Measurements from ENCODE around the gene TGFBR1.

TGFBR1 gene

DNA sequence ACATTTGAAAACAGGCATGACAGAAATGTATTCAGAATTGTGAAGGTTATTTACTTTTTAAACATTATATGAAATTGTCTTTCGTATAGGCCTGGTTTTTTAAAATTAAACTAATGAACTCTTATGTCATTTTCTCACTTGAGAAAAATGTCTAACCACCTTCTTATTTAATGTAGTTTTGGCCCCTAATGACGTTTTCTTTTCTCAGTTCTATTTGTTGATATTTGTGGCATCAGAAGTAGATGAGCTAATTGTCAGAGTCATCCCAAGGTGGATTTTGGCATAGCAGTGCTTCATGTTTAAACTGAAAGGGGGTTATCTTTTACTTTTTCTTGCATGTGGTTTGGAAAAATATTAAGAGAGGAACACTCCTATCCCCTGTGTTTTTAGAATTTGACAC is 28.2 kb downstream of the TGFBR1 start:
- no peak for DNase-seq

DNA sequence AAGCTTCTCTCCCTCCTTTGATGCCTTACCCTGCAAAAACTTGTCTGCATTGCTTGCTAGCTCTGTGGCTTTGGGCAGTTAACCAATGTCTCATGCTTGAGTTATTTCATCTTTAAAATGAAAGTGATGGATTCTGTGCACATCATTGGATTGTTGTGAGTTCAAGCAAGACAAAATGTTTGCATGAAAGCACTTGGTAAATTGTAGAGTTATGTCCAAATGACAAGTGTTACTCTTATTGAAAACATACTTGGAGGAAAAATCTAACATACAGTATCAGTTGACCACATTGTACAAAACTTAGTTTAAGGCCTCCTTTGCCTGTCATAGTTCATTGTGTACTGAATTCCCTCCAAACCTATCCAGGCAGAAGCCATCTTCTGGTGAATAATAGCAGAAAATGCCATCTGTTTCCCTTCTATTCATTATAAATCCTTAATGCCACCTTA is 30.0 kb downstream of the TGFBR1 start:
- no peak for DNase-seq

DNA sequence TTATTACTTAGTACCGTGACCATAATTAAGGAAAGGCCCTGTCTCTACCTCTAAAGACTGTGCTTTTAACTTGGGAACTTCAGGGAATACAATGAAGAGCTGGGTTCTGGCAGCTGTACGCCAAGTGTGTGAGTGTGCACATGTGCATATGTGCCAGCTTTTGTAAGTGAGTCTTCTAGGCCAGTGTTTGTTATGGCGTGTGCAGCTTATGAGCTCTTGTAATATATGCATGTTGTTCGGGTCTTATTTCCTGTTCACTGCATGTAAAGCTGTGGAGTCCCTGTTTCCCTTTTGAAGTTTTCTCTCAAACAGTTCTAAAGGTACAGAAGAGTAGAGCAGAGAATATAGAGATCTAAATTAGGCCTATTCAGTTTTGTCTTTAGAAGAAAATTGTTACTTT is 30.5 kb downstream of the TGFBR1 start:
- no peak for DNase-seq

- no peak for DNase-seq
These were observed 32.3 kb downstream of the TGFBR1 start for GRCh38 chr9:99137225-99137624.

DNA sequence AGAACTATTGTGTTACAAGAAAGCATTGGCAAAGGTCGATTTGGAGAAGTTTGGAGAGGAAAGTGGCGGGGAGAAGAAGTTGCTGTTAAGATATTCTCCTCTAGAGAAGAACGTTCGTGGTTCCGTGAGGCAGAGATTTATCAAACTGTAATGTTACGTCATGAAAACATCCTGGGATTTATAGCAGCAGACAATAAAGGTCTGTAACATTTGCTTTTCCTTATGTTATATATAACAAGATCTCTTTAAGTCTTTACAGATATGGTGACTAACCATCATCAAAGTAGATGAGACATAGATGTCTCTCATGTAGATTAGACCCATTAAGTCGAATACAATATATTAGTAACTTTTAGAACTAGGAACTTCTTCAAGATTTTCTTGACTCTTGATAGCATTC is 33.0 kb downstream of the TGFBR1 start:
- DNase-seq, result no peak

DNA sequence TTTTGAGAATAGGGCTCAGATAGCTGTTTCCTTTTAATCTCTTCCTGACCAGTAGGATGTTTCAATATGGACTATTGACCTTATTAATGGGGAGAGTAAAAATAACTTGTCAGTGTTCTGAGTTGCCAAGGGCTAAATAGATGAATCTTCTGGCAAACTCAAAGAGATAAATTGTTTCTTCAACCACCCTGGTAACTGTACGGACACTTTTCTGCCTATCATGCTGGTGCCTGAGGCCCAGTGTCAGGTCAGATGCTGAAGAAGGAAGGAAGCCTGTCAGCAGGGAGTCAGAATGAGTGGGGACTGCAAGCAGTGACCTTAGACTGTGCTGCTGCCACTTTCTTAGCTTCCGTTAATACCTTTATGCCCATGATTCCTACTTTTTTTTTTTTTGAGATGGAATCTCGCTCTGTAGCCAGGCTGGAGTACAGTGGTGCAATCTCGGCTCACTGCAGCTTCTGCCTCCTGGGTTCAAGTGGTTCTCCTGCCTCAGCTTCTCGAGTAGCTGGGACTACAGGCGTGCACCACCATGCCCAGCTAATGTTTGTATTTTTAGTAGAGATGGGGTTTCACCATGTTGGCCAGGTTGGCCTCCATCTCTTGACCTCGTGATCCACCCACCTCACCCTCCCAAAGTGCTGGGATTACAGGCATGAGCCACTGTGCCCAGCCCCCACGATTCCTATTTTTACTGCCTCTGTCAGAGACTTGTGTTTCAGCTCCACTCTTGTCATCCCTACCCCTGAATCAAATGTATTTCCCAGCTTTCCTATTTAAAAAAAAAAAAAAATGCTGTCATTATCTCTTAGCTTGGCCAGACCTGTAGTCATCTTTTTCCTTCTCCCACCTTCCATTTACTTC is 33.7 kb downstream of the TGFBR1 start:
- DNase-seq, result no peak

GRCh38 chr9:99139868-99140267 is 35.0 kb downstream of the TGFBR1 start:
- DNase-seq, result no peak

DNA sequence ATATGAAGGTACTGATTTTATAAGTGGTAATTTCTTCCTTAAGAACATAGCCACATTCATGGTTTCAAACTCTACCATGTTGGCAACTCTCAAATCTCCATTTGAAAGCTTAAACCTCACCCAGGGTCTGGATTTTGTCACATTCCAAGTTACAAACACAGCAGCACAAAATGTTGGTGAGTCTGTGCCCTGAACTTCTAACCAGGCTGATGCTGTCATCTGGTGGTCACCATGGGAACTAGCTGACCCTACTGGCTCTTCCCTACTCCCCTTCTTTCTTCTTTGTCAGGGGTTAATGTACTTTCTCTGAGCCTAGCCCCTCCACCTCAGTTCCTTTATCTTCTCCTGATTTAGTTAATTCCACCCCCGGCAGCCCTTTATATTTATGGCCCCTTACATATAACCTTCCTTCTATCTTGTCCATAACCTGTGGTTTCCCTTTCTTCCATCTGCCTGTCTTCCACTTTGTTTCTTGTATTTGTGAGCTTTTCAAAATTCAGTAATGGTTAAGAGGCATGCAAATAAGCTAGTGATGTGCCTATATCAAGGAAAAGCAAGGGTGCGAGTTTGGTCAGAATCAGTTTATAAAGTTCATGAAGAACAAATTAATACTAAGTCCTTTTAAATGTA is 35.9 kb downstream of the TGFBR1 start:
- DNase-seq, result peak in 17 of 51 donors; percentile 1 to 57 (median 15)

DNA sequence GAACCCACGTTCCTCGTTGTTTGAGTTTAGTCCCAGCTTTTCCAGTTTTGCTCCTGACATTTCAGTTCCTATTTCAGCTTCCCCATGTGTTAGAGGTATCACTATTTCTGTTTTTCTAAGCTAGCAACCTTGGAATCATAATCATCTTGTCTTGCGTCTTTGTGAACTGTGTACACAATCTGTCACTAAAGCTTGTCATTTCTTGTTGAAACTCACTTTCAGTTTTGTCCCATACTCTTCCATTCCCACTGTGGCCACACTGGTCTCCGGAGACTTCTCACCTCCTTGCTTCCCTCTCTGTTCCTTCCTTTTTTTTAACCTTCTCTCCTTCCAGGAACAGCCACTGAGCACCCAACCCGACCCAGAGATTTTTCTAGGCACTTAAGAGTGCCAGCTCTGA is 36.9 kb downstream of the TGFBR1 start:
- no peak for DNase-seq

- DNase-seq, result no peak
These were observed 37.4 kb downstream of the TGFBR1 start for GRCh38 chr9:99142275-99142674.

DNA sequence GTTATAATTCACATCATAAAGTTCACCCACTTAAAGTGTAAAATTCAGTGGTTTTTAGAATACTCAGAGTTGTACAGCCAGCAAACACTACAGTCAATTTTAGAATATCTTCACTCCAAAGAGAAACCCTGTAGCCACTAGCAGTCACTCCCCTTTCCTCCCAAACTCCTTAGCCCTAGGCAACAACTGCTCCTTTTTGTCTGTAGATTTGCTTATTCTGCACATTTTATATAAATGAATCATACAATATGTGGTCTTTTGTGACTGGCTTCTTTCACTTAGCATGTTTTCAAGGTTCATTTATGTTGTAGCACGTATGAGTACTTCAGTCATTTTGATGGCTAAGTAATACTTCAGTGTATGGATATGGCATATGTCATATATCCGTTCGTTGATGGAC is 38.7 kb downstream of the TGFBR1 start:
- no peak for DNase-seq

- no peak for DNase-seq
These were observed 40.1 kb downstream of the TGFBR1 start for GRCh38 chr9:99144966-99145365.

GRCh38 chr9:99146574-99146973 is 41.7 kb downstream of the TGFBR1 start:
- DNase-seq, result no peak

- DNase-seq, result no peak
These were observed 42.3 kb downstream of the TGFBR1 start for GRCh38 chr9:99147177-99147576.

DNA sequence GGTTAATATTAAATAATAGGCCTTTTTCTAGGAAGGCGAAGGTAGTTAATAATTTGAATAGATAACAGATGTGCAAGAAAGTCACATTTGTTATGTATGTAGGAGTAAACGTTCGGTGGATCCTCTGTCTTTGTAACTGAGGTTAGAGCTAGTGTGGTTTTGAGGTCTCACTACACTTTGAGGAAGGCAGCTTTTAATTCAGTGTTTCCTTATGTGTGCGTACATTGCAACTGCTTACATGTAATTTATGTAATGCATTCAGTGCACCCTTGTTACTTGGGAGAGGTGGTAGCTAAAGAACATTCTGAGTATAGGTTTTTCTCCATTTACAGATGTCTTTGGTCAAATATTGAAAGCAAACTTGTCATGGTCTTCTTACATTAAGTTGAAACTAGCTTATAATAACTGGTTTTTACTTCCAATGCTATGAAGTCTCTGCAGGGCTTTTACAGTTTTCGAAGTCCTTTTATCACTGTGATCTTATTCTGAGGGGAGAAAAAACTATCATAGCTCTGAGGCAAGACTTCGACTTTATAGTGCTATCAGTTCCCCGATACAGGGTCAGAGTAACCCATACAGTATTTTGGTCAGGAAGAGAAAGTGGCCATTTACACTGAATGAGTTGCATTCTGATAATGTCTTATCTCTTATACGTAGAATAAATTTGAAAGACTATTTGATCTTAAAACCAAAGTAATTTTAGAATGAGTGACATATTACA is 45.7 kb downstream of the TGFBR1 start:
- no peak for DNase-seq

DNA sequence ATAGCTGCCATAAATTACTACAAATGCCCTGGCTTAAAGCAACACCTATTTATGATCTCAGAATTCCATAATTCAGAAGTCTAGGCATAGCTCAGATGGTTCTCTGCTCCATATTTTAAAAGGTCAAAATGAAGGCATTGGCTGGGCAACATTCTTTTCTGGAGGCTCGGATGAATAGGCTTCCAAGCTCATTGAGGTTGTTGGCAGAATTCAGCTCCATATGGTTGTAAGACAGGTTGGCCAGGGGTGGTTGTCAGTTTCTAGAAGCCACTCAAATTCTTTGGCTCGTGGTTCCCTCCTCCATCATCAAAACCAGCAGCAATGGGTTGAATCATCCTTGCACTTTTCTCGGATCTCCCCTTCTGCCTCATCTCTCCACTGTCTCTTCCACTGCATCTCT is 49.4 kb downstream of the TGFBR1 start:
- DNase-seq, result no peak

DNA sequence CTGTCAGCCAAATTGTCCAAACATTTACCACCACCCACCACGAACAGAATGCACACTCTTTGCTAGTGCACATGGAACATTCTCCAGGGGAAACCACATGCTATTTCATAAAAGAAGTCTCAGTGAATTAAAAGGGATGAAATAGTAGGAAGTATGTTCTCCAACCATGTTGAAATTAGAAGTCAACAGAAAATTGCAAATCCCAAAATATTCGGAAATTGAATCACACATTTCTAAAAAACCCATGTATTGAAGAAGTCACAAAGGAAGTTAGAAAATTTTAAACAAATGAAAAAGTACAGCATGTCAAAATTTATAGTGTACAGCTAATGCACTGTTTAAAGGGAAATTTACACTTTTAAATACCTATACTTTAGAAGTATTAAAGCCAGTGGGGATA is 50.8 kb downstream of the TGFBR1 start:
- no peak for DNase-seq

DNA sequence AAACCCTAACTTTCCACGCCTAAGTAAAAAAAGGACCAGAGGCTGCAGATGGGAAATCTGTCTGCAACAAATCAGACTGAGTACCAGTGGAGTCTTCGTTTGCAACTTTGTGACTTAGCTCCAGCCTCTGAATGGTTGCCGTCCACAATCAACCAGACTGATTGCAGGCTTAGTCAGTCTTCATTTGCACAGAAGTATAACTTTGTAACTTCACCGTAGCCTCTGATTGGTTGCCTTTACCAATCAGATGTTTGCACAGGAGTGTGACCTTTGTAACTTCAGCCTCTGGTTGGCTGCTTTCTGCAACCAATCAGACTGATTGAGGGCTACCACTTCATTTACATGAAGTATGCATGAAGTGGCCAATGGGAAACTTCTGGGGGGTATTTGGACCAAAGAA is 53.7 kb downstream of the TGFBR1 start:
- DNase-seq, result no peak

DNA sequence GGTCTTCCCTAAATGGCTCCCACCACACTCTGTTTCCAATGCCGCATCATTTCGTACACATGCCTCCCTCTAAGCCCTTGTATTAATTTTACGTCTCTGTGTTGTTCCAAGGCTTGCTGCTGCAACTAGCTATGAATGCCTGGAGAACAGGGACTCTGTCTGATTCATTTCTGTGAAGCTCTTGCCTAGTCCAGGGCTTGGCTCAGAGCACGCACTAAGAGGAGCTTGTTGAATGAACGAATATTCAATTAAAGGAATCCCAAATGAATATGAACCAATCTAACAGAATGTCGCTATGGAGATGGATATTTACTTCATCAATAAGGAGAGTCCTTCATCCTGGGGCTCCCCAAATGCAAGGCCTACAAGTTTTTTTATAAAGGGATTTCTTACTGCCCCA is 55.3 kb downstream of the TGFBR1 start:
- DNase-seq, result no peak

- peak in 1 of 51 donors; percentile 42 for DNase-seq
These were observed 57.9 kb downstream of the TGFBR1 start for GRCh38 chr9:99162759-99163364.

DNA sequence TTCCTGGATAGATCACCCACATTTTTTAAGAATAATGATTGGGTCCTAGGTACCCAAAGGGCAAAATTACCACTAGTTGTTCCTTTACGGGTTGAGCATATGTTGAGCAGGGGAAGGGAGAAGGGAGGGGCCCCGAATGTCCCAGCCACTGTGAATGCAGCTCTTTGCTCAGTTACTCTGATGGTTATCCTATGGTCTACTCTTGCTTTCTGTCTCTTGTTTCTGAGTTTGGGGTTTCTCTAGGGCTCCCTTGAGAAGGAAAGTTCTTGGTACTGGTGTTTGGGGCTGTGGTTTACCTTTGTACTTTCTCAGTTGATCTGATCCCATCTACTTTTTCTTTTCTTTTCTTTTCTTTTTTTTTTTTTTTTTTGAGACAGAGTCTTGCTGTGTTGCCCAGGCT is 61.2 kb downstream of the TGFBR1 start:
- DNase-seq, result no peak

GRCh38 chr9:99167119-99167518 is 62.2 kb downstream of the TGFBR1 start:
- DNase-seq, result no peak

Measured in hypothalamus (tissue), 51 donors.